Hepatocyte (in vitro differentiated cells): ENCODE measurements around the gene LRP1B. TPM values are rescaled to one million over a fixed set of nuclear protein-coding genes. Genes with fewer than 3 reads are reported as not detected.

Source experiments
- DNase-seq: peaks from one replicate; pipeline ENCODE4 v3.0.0-alpha.2; 2016; ENCODE audit warnings: low spot score
- H2AFZ ChIP-seq: fragments of 200-600 bp; sonication (generic); 2 replicates; pipeline ENCODE4 v1.6.0; 2016; ENCODE audit warnings: antibody characterized with exemption, mild to moderate bottlenecking
- H3K27ac ChIP-seq: fragments of 200-600 bp; sonication (generic); 2 replicates; pipeline ENCODE4 v1.5.1; 2016; ENCODE audit warnings: mild to moderate bottlenecking
- H3K27me3 ChIP-seq: fragments of 200-600 bp; sonication (generic); 2 replicates; pipeline ENCODE4 v1.6.1; 2016
- H3K36me3 ChIP-seq: fragments of 200-600 bp; sonication (generic); replicated peaks from 2 replicates; pipeline ENCODE4 v1.5.1; 2016; ENCODE audit warnings: low read depth; ENCODE audit not compliant: insufficient read depth
- H3K4me1 ChIP-seq: fragments of 200-600 bp; sonication (generic); 2 replicates; pipeline ENCODE4 v1.5.1; 2016; ENCODE audit warnings: mild to moderate bottlenecking, moderate library complexity; ENCODE audit not compliant: insufficient read depth
- H3K4me2 ChIP-seq: fragments of 200-600 bp; sonication (generic); 2 replicates; pipeline ENCODE4 v1.6.0; 2016
- H3K4me3 ChIP-seq: fragments of 200-600 bp; sonication (generic); 2 replicates; pipeline ENCODE4 v1.5.1; 2016; ENCODE audit warnings: mild to moderate bottlenecking
- H3K79me2 ChIP-seq: fragments of 200-600 bp; sonication (generic); 2 replicates; pipeline ENCODE4 v1.6.0; 2017; ENCODE audit warnings: mild to moderate bottlenecking
- H3K9me2 ChIP-seq: fragments of 200-600 bp; sonication (generic); replicated peaks from 2 replicates; pipeline ENCODE4 v1.6.0; 2017; ENCODE audit warnings: mild to moderate bottlenecking; ENCODE audit not compliant: insufficient read depth
- H3K9me3 ChIP-seq: fragments of 200-600 bp; sonication (generic); 2 replicates; pipeline ENCODE4 v1.5.1; 2016; ENCODE audit warnings: low read depth, mild to moderate bottlenecking
- H4K20me1 ChIP-seq: fragments of 200-600 bp; sonication (generic); 2 replicates; pipeline ENCODE4 v1.6.0; 2016; ENCODE audit warnings: mild to moderate bottlenecking; ENCODE audit not compliant: insufficient read depth, poor library complexity, severe bottlenecking
- EZH2 ChIP-seq: fragments of 200-600 bp; sonication (generic); IDR thresholded peaks from 2 replicates; pipeline ENCODE4 v1.6.1; 2016; ENCODE audit warnings: antibody characterized with exemption, mild to moderate bottlenecking, borderline replicate concordance
- EZH2phosphoT487 ChIP-seq: fragments of 200-600 bp; sonication (generic); IDR thresholded peaks from one replicate; pipeline ENCODE4 v1.6.1; 2018; ENCODE audit warnings: antibody characterized with exemption, mild to moderate bottlenecking, low read depth, moderate library complexity; ENCODE audit not compliant: unreplicated experiment, severe bottlenecking
- WGBS: methylation state at CpG from one replicate; pipeline ENCODE4 v1.1.6; 2016; ENCODE audit warnings: low lambda C conversion rate; ENCODE audit errors: missing lambda C conversion rate; 5-methylcytosine and 5-hydroxymethylcytosine counted together
- polyA plus RNA-seq: library from polyadenylated mRNA; unstranded; fragments of >200 nt; fragmentation: Nextera tagmentation; extraction: Ambion mirVana; gene quantifications from 2 replicates; pipeline ENCODE4 v1.2.1, GENCODE V29; 2016
- total RNA-seq: library from RNA; depleted of rRNA; stranded (reverse); fragments of >200 nt; gene quantifications from 2 replicates; pipeline ENCODE4 v1.2.3, GENCODE V29; 2014
- TF ChIP-seq, protein P1 (sequence below): fragments of 200-600 bp; sonication (generic); IDR thresholded peaks from 2 replicates; pipeline ENCODE4 v1.5.1; 2016; ENCODE audit warnings: antibody characterized with exemption, mild to moderate bottlenecking; ENCODE audit not compliant: poor library complexity

The LRP1B gene
- total and polyA plus RNA-seq, 2 experiments from 2014 or later: 0.65 to 2.0 TPM

DNA sequence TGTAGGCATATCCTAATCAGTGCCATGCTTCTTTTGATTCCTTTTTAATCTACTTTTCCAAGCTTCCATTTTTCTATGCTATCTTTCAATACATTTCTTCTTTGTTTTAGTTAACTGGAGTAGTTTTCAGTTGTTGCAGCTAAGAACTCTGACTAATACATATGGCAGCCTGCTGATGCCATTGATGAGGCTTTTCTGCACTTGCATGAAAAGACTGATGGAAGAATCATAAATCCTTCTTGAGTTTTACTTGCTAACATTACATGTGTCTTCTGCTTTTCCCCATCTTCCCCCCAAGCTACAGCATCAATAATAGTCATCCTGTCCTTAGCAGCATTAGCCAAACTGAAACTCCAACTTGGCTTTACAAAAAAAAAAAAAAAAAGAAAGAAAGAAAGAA, 203.3 kb downstream of the LRP1B start:
- H3K9me2 ChIP-seq: no peaks in the 10 kb centered on the region
- TF ChIP-seq, protein P1, sequence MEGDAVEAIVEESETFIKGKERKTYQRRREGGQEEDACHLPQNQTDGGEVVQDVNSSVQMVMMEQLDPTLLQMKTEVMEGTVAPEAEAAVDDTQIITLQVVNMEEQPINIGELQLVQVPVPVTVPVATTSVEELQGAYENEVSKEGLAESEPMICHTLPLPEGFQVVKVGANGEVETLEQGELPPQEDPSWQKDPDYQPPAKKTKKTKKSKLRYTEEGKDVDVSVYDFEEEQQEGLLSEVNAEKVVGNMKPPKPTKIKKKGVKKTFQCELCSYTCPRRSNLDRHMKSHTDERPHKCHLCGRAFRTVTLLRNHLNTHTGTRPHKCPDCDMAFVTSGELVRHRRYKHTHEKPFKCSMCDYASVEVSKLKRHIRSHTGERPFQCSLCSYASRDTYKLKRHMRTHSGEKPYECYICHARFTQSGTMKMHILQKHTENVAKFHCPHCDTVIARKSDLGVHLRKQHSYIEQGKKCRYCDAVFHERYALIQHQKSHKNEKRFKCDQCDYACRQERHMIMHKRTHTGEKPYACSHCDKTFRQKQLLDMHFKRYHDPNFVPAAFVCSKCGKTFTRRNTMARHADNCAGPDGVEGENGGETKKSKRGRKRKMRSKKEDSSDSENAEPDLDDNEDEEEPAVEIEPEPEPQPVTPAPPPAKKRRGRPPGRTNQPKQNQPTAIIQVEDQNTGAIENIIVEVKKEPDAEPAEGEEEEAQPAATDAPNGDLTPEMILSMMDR: no peak
- H3K4me2 ChIP-seq: no peak overlapping the region
- H3K4me1 ChIP-seq: no peaks in the 10 kb centered on the region
- no peak for DNase-seq
- no peaks in the 10 kb centered on the region for H3K36me3 ChIP-seq
- no peaks in the 10 kb centered on the region for H3K9me3 ChIP-seq
- no peak overlapping the region for H2AFZ ChIP-seq
- H3K4me3 ChIP-seq: no peak overlapping the region
- no peaks in the 10 kb centered on the region for H4K20me1 ChIP-seq
- no peaks in the 10 kb centered on the region for H3K27me3 ChIP-seq
- H3K79me2 ChIP-seq: no peaks in the 10 kb centered on the region
- no peak overlapping the region for H3K27ac ChIP-seq

- no peaks in the 10 kb centered on the region for H3K36me3 ChIP-seq
- H3K27me3 ChIP-seq: no peaks in the 10 kb centered on the region
- no peaks in the 10 kb centered on the region for H4K20me1 ChIP-seq
- no peak for DNase-seq
- H3K9me3 ChIP-seq: no peaks in the 10 kb centered on the region
- no peak for TF ChIP-seq EZH2
- TF ChIP-seq, protein P1: no peak
- no peak for TF ChIP-seq EZH2phosphoT487
- no peaks in the 10 kb centered on the region for H3K79me2 ChIP-seq
- H3K4me2 ChIP-seq: no peak overlapping the region
- no peak overlapping the region for H2AFZ ChIP-seq
- WGBS: 50% methylated on average over 1 of the region's 1 CpG
- H3K4me1 ChIP-seq: no peaks in the 10 kb centered on the region
- no peak overlapping the region for H3K27ac ChIP-seq
- H3K9me2 ChIP-seq: no peaks in the 10 kb centered on the region
- H3K4me3 ChIP-seq: no peak overlapping the region
These were observed 205.3 kb downstream of the LRP1B start for GRCh38 chr2:141925511-141925910.

- WGBS: 88% methylated on average over 1 of the region's 1 CpG
- H3K36me3 ChIP-seq: no peaks in the 10 kb centered on the region
- H3K4me3 ChIP-seq: no peak overlapping the region
- DNase-seq: no peak
- no peak overlapping the region for H3K4me2 ChIP-seq
- no peak for TF ChIP-seq EZH2
- TF ChIP-seq, protein P1: no peak
- no peak for TF ChIP-seq EZH2phosphoT487
- H3K4me1 ChIP-seq: no peaks in the 10 kb centered on the region
- no peaks in the 10 kb centered on the region for H3K9me3 ChIP-seq
- H4K20me1 ChIP-seq: no peaks in the 10 kb centered on the region
- H3K79me2 ChIP-seq: no peaks in the 10 kb centered on the region
- no peak overlapping the region for H3K27ac ChIP-seq
- no peak overlapping the region for H2AFZ ChIP-seq
- H3K9me2 ChIP-seq: no peaks in the 10 kb centered on the region
- H3K27me3 ChIP-seq: no peaks in the 10 kb centered on the region
These were observed 207.2 kb downstream of the LRP1B start for GRCh38 chr2:141923657-141924056.

- H3K36me3 ChIP-seq: no peaks in the 10 kb centered on the region
- H3K27me3 ChIP-seq: no peaks in the 10 kb centered on the region
- 44% methylated on average over 2 of the region's 2 CpGs for whole genome bisulfite sequencing
- no peaks in the 10 kb centered on the region for H3K9me3 ChIP-seq
- no peaks in the 10 kb centered on the region for H3K4me1 ChIP-seq
- TF ChIP-seq EZH2phosphoT487: no peak
- TF ChIP-seq, protein P1: peak; percentile 36
- TF ChIP-seq EZH2: no peak
- no peaks in the 10 kb centered on the region for H4K20me1 ChIP-seq
- no peaks in the 10 kb centered on the region for H3K79me2 ChIP-seq
- no peaks in the 10 kb centered on the region for H3K9me2 ChIP-seq
- H3K4me3 ChIP-seq: no peak overlapping the region
- peak; percentile 62 for DNase-seq
- no peak overlapping the region for H2AFZ ChIP-seq
- no peak overlapping the region for H3K4me2 ChIP-seq
- no peak overlapping the region for H3K27ac ChIP-seq
These were observed 219.2 kb downstream of the LRP1B start for GRCh38 chr2:141911485-141912066.
